Measurements from ENCODE around the gene PPARA.

The PPARA gene

GRCh38 chr22:46125816-46126765 lies 24.2 kb upstream of the PPARA start:
- no peak overlapping the region for H3K27ac ChIP-seq (replicated peaks; ENCODE audit: low read length)
- DNase-seq (ENCODE audit: low spot score), result no peak
- H3K18ac ChIP-seq (ENCODE audit: low read length), result peak overlapping the region; percentile 64
- no peaks in the 10 kb centered on the region for H3K9me3 ChIP-seq (replicated peaks in 1 of 2; ENCODE audit: control insufficient read depth in 2 of 2, insufficient read depth in 1 of 2, low read depth in 1 of 2, low read length in 2 of 2)
- no peaks in the 10 kb centered on the region for H3K36me3 ChIP-seq (replicated peaks in 1 of 2; ENCODE audit: control insufficient read depth in 2 of 2, insufficient read depth in 2 of 2, low read length in 2 of 2)
- H3K4me1 ChIP-seq (ENCODE audit: control insufficient read depth in 2 of 2, insufficient read depth in 1 of 2, low read depth in 1 of 2, low read length in 2 of 2), result no peaks in the 10 kb centered on the region
- H3K79me1 ChIP-seq (ENCODE audit: low read depth, low read length), result peaks cover 3% of the 10 kb centered on the region
- no peak overlapping the region for H3K4me2 ChIP-seq (ENCODE audit: insufficient read depth, low read length, poor library complexity, severe bottlenecking)
- H3K27me3 ChIP-seq (ENCODE audit: control insufficient read depth in 3 of 3, insufficient read depth in 3 of 3, low read depth in 1 of 3, low read length in 3 of 3), result peaks cover 0 to 51% (median 3%) of the 10 kb centered on the region in 3 experiments
- no peak overlapping the region for H2AFZ ChIP-seq (ENCODE audit: low read length)
- WGBS, 2 donors (ENCODE audit: extremely low coverage in 2 of 2, insufficient read length in 2 of 2, insufficient replicate concordance in 1 of 2), result no CpG with 5 or more reads among the region's 33 CpGs
- peak overlapping the region; percentile 81 for H2BK15ac ChIP-seq (ENCODE audit: low read length)
- H2BK5ac ChIP-seq (ENCODE audit: low read length), result no peak overlapping the region
- peak overlapping the region; percentile 92 for H2AK5ac ChIP-seq (ENCODE audit: low read depth, low read length)
- peak overlapping the region; percentile 73 for H2BK12ac ChIP-seq (ENCODE audit: low read length)
- H3K14ac ChIP-seq (ENCODE audit: low read length), result peak overlapping the region; percentile 71
- peak overlapping the region; percentile 52 for H3K23ac ChIP-seq (ENCODE audit: low read depth, low read length, poor library complexity)
- no peak overlapping the region for H3K4ac ChIP-seq (ENCODE audit: low read length)
- H4K91ac ChIP-seq (ENCODE audit: low read depth, low read length, poor library complexity), result no peak overlapping the region
- no peak overlapping the region for H2BK120ac ChIP-seq (ENCODE audit: low read depth, low read length)
- peak overlapping the region; percentile 17 for H4K8ac ChIP-seq (ENCODE audit: low read depth, low read length)
- no peak overlapping the region for H3K9ac ChIP-seq (ENCODE audit: low read depth, low read length, poor library complexity)
- no peak overlapping the region for H3K4me3 ChIP-seq (ENCODE audit: low read length in 2 of 2)

GRCh38 chr22:46126853-46127385 lies 23.4 kb upstream of the PPARA start:
- H3K9ac ChIP-seq (ENCODE audit: low read depth, low read length, poor library complexity), result no peak overlapping the region
- peaks cover 0 to 51% (median under 1%) of the 10 kb centered on the region in 3 experiments for H3K27me3 ChIP-seq (ENCODE audit: control insufficient read depth in 3 of 3, insufficient read depth in 3 of 3, low read depth in 1 of 3, low read length in 3 of 3)
- H2AK5ac ChIP-seq (ENCODE audit: low read depth, low read length), result peak overlapping the region; percentile 91
- H3K4me3 ChIP-seq (ENCODE audit: low read length in 2 of 2), result no peak overlapping the region
- no peak overlapping the region for H3K14ac ChIP-seq (ENCODE audit: low read length)
- H3K4ac ChIP-seq (ENCODE audit: low read length), result no peak overlapping the region
- H3K18ac ChIP-seq (ENCODE audit: low read length), result peak overlapping the region; percentile 58
- H2AFZ ChIP-seq (ENCODE audit: low read length), result no peak overlapping the region
- no peaks in the 10 kb centered on the region for H3K9me3 ChIP-seq (replicated peaks in 1 of 2; ENCODE audit: control insufficient read depth in 2 of 2, insufficient read depth in 1 of 2, low read depth in 1 of 2, low read length in 2 of 2)
- no peak overlapping the region for H3K23ac ChIP-seq (ENCODE audit: low read depth, low read length, poor library complexity)
- DNase-seq (ENCODE audit: low spot score), result no peak
- no peak overlapping the region for H2BK12ac ChIP-seq (ENCODE audit: low read length)
- peaks cover 5% of the 10 kb centered on the region for H3K79me1 ChIP-seq (ENCODE audit: low read depth, low read length)
- H2BK5ac ChIP-seq (ENCODE audit: low read length), result no peak overlapping the region
- WGBS, 2 donors (ENCODE audit: extremely low coverage in 2 of 2, insufficient read length in 2 of 2, insufficient replicate concordance in 1 of 2), result no CpG with 5 or more reads among the region's 13 CpGs
- H4K91ac ChIP-seq (ENCODE audit: low read depth, low read length, poor library complexity), result no peak overlapping the region
- H3K36me3 ChIP-seq (replicated peaks in 1 of 2; ENCODE audit: control insufficient read depth in 2 of 2, insufficient read depth in 2 of 2, low read length in 2 of 2), result no peaks in the 10 kb centered on the region
- H3K4me2 ChIP-seq (ENCODE audit: insufficient read depth, low read length, poor library complexity, severe bottlenecking), result no peak overlapping the region
- H3K4me1 ChIP-seq (ENCODE audit: control insufficient read depth in 2 of 2, insufficient read depth in 1 of 2, low read depth in 1 of 2, low read length in 2 of 2), result no peaks in the 10 kb centered on the region
- no peak overlapping the region for H2BK120ac ChIP-seq (ENCODE audit: low read depth, low read length)
- no peak overlapping the region for H2BK15ac ChIP-seq (ENCODE audit: low read length)
- no peak overlapping the region for H3K27ac ChIP-seq (replicated peaks; ENCODE audit: low read length)
- no peak overlapping the region for H4K8ac ChIP-seq (ENCODE audit: low read depth, low read length)

- DNase-seq (ENCODE audit: low spot score), result no peak
- Histone ChIP-seq H2BK120ac (ENCODE audit: low read depth, low read length) (no peak overlapping the region), H3K27me3 (ENCODE audit: control insufficient read depth in 3 of 3, insufficient read depth in 3 of 3, low read depth in 1 of 3, low read length in 3 of 3) (peaks cover 0 to 50% (median 0%) of the 10 kb centered on the region in 3 experiments), H2BK12ac (ENCODE audit: low read length) (no peak overlapping the region), H2AK5ac (ENCODE audit: low read depth, low read length) (peak overlapping the region; percentile 91), H3K4me1 (ENCODE audit: control insufficient read depth in 2 of 2, insufficient read depth in 1 of 2, low read depth in 1 of 2, low read length in 2 of 2) (no peaks in the 10 kb centered on the region), H4K8ac (ENCODE audit: low read depth, low read length) (no peak overlapping the region), H3K79me1 (ENCODE audit: low read depth, low read length) (peaks cover 5% of the 10 kb centered on the region), H2AFZ (ENCODE audit: low read length) (no peak overlapping the region), H2BK5ac (ENCODE audit: low read length) (no peak overlapping the region), H3K4me2 (ENCODE audit: insufficient read depth, low read length, poor library complexity, severe bottlenecking) (no peak overlapping the region), H3K23ac (ENCODE audit: low read depth, low read length, poor library complexity) (no peak overlapping the region), H3K9ac (ENCODE audit: low read depth, low read length, poor library complexity) (peak overlapping the region; percentile 77), H3K27ac (replicated peaks; ENCODE audit: low read length) (no peak overlapping the region), H3K14ac (ENCODE audit: low read length) (no peak overlapping the region), H3K36me3 (replicated peaks in 1 of 2; ENCODE audit: control insufficient read depth in 2 of 2, insufficient read depth in 2 of 2, low read length in 2 of 2) (no peaks in the 10 kb centered on the region), H3K4me3 (ENCODE audit: low read length in 2 of 2) (no peak overlapping the region), H2BK15ac (ENCODE audit: low read length) (no peak overlapping the region), H3K18ac (ENCODE audit: low read length) (peak overlapping the region; percentile 48), H4K91ac (ENCODE audit: low read depth, low read length, poor library complexity) (no peak overlapping the region), H3K9me3 (replicated peaks in 1 of 2; ENCODE audit: control insufficient read depth in 2 of 2, insufficient read depth in 1 of 2, low read depth in 1 of 2, low read length in 2 of 2) (no peaks in the 10 kb centered on the region), H3K4ac (ENCODE audit: low read length) (no peak overlapping the region)
- no CpG with 5 or more reads among the region's 10 CpGs for WGBS, 2 donors (ENCODE audit: extremely low coverage in 2 of 2, insufficient read length in 2 of 2, insufficient replicate concordance in 1 of 2)
Measured at GRCh38 chr22:46127556-46127955, 22.8 kb upstream of the PPARA start.

GRCh38 chr22:46128606-46129005 lies 21.7 kb upstream of the PPARA start:
- no peak overlapping the region for H2BK12ac ChIP-seq (ENCODE audit: low read length)
- no peak overlapping the region for H3K4me2 ChIP-seq (ENCODE audit: insufficient read depth, low read length, poor library complexity, severe bottlenecking)
- no peaks in the 10 kb centered on the region for H3K9me3 ChIP-seq (replicated peaks in 1 of 2; ENCODE audit: control insufficient read depth in 2 of 2, insufficient read depth in 1 of 2, low read depth in 1 of 2, low read length in 2 of 2)
- peak overlapping the region; percentile 57 for H3K18ac ChIP-seq (ENCODE audit: low read length)
- H4K8ac ChIP-seq (ENCODE audit: low read depth, low read length), result peak overlapping the region; percentile 6
- peak overlapping the region; percentile 52 for H2AK5ac ChIP-seq (ENCODE audit: low read depth, low read length)
- H3K9ac ChIP-seq (ENCODE audit: low read depth, low read length, poor library complexity), result peak overlapping the region; percentile 24
- H3K23ac ChIP-seq (ENCODE audit: low read depth, low read length, poor library complexity), result peak overlapping the region; percentile 65
- H2BK15ac ChIP-seq (ENCODE audit: low read length), result peak overlapping the region; percentile 37
- no peak for DNase-seq (ENCODE audit: low spot score)
- peak overlapping the region; percentile 37 for H3K4ac ChIP-seq (ENCODE audit: low read length)
- H4K91ac ChIP-seq (ENCODE audit: low read depth, low read length, poor library complexity), result no peak overlapping the region
- H3K27ac ChIP-seq (replicated peaks; ENCODE audit: low read length), result no peak overlapping the region
- no peak overlapping the region for H3K4me3 ChIP-seq (ENCODE audit: low read length in 2 of 2)
- no CpG with 5 or more reads among the region's 12 CpGs for WGBS, 2 donors (ENCODE audit: extremely low coverage in 2 of 2, insufficient read length in 2 of 2, insufficient replicate concordance in 1 of 2)
- H2BK5ac ChIP-seq (ENCODE audit: low read length), result no peak overlapping the region
- H2BK120ac ChIP-seq (ENCODE audit: low read depth, low read length), result peak overlapping the region; percentile 4
- no peaks in the 10 kb centered on the region for H3K36me3 ChIP-seq (replicated peaks in 1 of 2; ENCODE audit: control insufficient read depth in 2 of 2, insufficient read depth in 2 of 2, low read length in 2 of 2)
- H3K27me3 ChIP-seq (ENCODE audit: control insufficient read depth in 3 of 3, insufficient read depth in 3 of 3, low read depth in 1 of 3, low read length in 3 of 3), result peaks cover 0 to 42% (median 0%) of the 10 kb centered on the region in 3 experiments
- H3K4me1 ChIP-seq (ENCODE audit: control insufficient read depth in 2 of 2, insufficient read depth in 1 of 2, low read depth in 1 of 2, low read length in 2 of 2), result no peaks in the 10 kb centered on the region
- H3K14ac ChIP-seq (ENCODE audit: low read length), result peak overlapping the region; percentile 17
- H2AFZ ChIP-seq (ENCODE audit: low read length), result no peak overlapping the region
- H3K79me1 ChIP-seq (ENCODE audit: low read depth, low read length), result peaks cover 2% of the 10 kb centered on the region
